Activated CD8-positive, alpha-beta T cell treated with anti-CD3 and anti-CD28 coated beads for 36 hours (primary cell): ENCODE data around the gene TMEM209. TPM values are rescaled to one million over a fixed set of nuclear protein-coding genes. Genes with fewer than 3 reads are reported as not detected.
"Not testable (repeated sequence)": the region's sequence is repeated elsewhere in the genome, so short reads cannot be mapped to it uniquely, and the experiment has no call there.

Experiments used
- ATAC-seq: fragments of 200-7000 bp; cut with Tn5 transposase; one replicate; pipeline ENCODE4 v1.10.0; 2021; ENCODE audit warnings: mild to moderate bottlenecking, moderate library complexity
- CTCF ChIA-PET: fragments of 350-600 bp; sonication (Branson Sonifier 250); formaldehyde crosslinking; loops from one replicate; lab custom pipeline; 2021; ENCODE audit warnings: antibody characterized with exemption; lab: Charles Lee
- POLR2A ChIA-PET: fragments of 350-600 bp; sonication (Branson Sonifier 250); formaldehyde crosslinking; loops from one replicate; lab custom pipeline; 2021; ENCODE audit warnings: antibody characterized with exemption; lab: Charles Lee
- DNase-seq: peaks from one replicate; pipeline ENCODE4 v3.0.0-alpha.2; 2020
- H3K27ac Mint-ChIP-seq: one replicate; pipeline ENCODE4 v1.8.0; 2021; ENCODE audit warnings: mild to moderate bottlenecking, mixed read lengths
- H3K27me3 Mint-ChIP-seq: one replicate; pipeline ENCODE4 v1.8.0; 2021; ENCODE audit warnings: mixed read lengths
- H3K36me3 Mint-ChIP-seq: one replicate; pipeline ENCODE4 v1.8.0; 2021; ENCODE audit warnings: low read depth, mixed read lengths
- H3K4me1 Mint-ChIP-seq: one replicate; pipeline ENCODE4 v1.8.0; 2021; ENCODE audit warnings: low read depth, mixed read lengths
- H3K4me3 Mint-ChIP-seq: one replicate; pipeline ENCODE4 v1.8.0; 2021; ENCODE audit warnings: mild to moderate bottlenecking, moderate library complexity, mixed read lengths
- H3K9me3 Mint-ChIP-seq: one replicate; pipeline ENCODE4 v1.8.0; 2021; ENCODE audit warnings: mixed read lengths
- intact Hi-C: fragments of 100-400 bp; cut with micrococcal nuclease; formaldehyde crosslinking; loops from one replicate; pipeline ENCODE4 v1.10.0; 2022
- total RNA-seq, 2 experiments: library from RNA; stranded (reverse); gene quantifications; one replicate each; pipeline ENCODE4 v1.2.3, GENCODE V29; 2021
- TF ChIP-seq, protein P1 (sequence below): fragments of 200-600 bp; IDR thresholded peaks from one replicate; pipeline ENCODE4 v1.8.0; 2022; ENCODE audit warnings: antibody characterized with exemption, mild to moderate bottlenecking

The TMEM209 gene
- total RNA-seq, 2 experiments from 2014 or later = 36.1 to 45.6 TPM

DNA sequence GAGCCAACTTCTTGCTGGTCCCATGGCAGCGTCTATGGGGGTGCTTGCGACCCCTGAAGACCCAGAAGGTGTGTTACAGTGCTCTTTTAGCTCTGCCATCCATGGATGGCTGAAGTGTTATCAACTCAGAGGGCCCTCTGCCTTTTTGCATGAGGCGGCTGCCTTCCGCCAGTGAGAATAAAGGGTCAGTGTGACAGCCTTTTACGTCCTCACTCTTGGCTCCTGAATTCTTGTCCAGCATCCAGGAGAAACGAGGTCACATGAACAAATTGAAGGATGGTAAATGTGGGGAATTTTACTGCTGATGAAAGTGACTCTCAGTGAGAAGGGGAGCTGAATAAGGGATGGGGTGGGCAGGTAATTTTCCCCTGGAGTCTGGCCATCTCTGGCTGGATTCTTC lies 26.6 kb upstream of the TMEM209 start:
- no peak for ATAC-seq
- intact Hi-C loops = no loop called here
- H3K36me3 Mint-ChIP-seq = no peaks in the 10 kb centered on the region
- no peaks in the 10 kb centered on the region for H3K27me3 Mint-ChIP-seq
- H3K4me1 Mint-ChIP-seq = no peaks in the 10 kb centered on the region
- H3K4me3 Mint-ChIP-seq = no peak overlapping the region
- H3K9me3 Mint-ChIP-seq = no peaks in the 10 kb centered on the region
- TF ChIP-seq, protein P1, sequence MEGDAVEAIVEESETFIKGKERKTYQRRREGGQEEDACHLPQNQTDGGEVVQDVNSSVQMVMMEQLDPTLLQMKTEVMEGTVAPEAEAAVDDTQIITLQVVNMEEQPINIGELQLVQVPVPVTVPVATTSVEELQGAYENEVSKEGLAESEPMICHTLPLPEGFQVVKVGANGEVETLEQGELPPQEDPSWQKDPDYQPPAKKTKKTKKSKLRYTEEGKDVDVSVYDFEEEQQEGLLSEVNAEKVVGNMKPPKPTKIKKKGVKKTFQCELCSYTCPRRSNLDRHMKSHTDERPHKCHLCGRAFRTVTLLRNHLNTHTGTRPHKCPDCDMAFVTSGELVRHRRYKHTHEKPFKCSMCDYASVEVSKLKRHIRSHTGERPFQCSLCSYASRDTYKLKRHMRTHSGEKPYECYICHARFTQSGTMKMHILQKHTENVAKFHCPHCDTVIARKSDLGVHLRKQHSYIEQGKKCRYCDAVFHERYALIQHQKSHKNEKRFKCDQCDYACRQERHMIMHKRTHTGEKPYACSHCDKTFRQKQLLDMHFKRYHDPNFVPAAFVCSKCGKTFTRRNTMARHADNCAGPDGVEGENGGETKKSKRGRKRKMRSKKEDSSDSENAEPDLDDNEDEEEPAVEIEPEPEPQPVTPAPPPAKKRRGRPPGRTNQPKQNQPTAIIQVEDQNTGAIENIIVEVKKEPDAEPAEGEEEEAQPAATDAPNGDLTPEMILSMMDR = no peak
- no peak overlapping the region for H3K27ac Mint-ChIP-seq
- DNase-seq = no peak
- POLR2A ChIA-PET = interaction anchor here (0.5 kb wide), 1 partner anchor 554 kb away, joined by 3 read pairs; no protein-coding TSS in a partner anchor
- CTCF ChIA-PET = no interaction called here

DNA sequence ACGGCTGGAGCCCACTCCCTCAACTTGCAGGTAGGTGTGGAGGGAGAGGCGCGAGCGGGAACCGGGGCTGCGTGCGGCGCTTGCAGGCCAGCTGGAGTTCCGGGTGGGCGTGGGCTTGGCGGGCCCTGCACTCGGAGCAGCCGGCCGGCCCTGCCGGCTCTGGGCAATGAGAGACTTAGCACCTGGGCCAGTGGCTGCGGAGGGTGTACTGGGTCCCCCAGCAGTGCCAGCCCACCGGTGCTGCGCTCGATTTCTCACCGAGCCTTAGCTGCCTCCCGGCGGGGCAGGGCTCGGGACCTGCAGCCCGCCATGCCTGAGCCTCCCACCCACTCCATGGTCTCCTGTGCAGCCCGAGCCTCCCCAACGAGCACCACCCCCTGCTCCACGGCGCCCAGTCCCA lies 24.8 kb upstream of the TMEM209 start:
- H3K4me3 Mint-ChIP-seq, POLR2A ChIA-PET, H3K9me3 Mint-ChIP-seq, H3K27ac Mint-ChIP-seq, H3K36me3 Mint-ChIP-seq, H3K4me1 Mint-ChIP-seq, CTCF ChIA-PET, intact Hi-C loops, H3K27me3 Mint-ChIP-seq, DNase-seq, ATAC-seq: not testable (repeated sequence)

DNA sequence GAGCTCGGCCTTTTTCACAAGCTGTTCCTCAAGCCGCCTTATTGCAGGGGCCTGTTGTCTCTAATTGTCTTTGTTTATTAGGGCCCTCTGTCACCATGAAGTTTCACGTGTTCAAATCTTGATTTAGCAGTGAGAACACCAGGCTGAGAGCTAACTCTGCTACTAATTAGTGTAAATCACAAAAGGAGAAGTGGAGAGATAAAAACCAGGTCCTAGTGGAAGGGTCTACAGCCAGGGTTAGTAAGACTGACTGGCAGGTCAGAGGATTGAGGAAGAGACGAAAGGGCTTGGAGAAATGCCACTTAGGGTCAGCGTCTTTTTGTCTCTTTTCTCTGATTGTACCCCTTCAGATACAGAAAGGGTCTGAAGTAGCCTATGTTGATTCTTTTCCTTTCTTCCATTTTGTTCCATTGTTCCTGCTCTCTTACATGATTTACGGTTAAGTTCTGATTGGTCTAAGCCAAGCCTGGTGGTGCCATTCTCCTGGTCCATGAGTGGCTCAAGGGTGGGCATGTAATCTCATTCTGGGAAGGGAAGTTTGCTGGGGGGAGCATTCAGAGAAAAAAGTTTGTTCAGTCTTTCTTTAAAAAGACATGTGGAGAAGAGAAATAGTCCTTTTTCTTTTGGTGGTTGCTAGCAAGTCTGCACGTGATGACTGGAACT lies 23.8 kb upstream of the TMEM209 start:
- TF ChIP-seq, protein P1 = no peak
- H3K27ac Mint-ChIP-seq = no peak overlapping the region
- ATAC-seq (no peak), DNase-seq (no peak)
- H3K27me3 Mint-ChIP-seq = no peaks in the 10 kb centered on the region
- H3K4me3 Mint-ChIP-seq = no peak overlapping the region
- no peaks in the 10 kb centered on the region for H3K4me1 Mint-ChIP-seq
- ChIA-PET POLR2A (interaction anchor here (0.6 kb wide), 1 partner anchor 138 kb away, joined by 3 read pairs; no protein-coding TSS in a partner anchor), CTCF (no interaction called here)
- intact Hi-C loops = no loop called here
- no peaks in the 10 kb centered on the region for H3K9me3 Mint-ChIP-seq
- no peaks in the 10 kb centered on the region for H3K36me3 Mint-ChIP-seq

DNA sequence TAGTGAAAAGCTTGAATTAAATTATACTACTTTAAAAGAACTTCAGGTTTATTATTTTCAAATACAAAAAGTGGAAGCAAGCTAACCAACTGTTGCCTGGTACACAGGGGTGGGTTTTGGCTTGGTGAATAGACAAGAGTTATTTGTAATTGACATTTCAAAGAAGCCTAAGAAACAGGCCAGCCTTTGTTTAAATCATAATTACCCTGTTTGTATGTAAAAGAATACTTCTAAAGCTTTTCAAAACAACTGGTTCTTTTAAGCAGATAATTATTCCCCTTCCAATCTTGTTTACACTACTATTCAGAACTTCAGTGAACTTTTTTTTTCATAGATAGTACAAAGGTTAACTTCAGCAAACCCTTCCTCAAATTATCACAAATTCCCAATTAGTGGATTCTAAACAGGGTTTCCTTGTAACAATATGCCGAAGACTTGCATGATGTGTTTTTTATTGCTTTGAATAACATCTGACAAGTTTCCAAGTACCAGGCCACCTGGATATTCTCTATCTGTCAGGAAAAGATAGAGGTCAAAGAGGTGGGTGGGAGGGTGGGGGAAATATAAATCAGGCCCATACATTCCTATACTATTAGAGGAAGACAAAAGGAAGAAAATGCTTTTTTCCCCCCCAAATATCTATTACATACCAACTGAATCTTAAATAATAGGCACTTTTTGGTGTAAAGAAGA lies 22.8 kb upstream of the TMEM209 start:
- ChIA-PET CTCF (no interaction called here), POLR2A (interaction anchor here (0.6 kb wide), 1 partner anchor 139 kb away, joined by 3 read pairs; no protein-coding TSS in a partner anchor)
- Mint-ChIP-seq H3K36me3 (no peaks in the 10 kb centered on the region), H3K27ac (no peak overlapping the region), H3K4me1 (no peaks in the 10 kb centered on the region), H3K9me3 (no peaks in the 10 kb centered on the region), H3K4me3 (no peak overlapping the region), H3K27me3 (no peaks in the 10 kb centered on the region)
- no peak for DNase-seq
- intact Hi-C loops = no loop called here
- ATAC-seq = no peak
- TF ChIP-seq, protein P1 = no peak

DNA sequence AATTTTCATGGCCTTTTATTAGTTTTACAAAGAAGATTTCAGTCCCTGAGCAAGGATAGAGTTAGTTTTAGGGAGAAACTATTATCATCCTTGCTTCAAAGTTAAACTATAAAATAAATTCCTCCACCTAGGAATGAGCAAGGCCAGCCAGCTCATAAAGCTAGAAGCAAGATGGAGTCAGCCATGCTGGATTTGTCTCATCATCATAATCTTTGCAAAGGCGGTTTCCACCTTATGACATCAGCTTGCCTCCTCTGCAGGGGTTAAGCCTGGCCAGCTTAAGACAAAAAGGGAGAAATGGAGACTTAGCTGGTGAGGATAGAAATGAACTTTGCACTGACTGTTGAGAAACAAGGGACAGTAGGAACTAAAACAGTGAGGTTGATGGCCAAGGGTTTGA lies 21.1 kb upstream of the TMEM209 start:
- Mint-ChIP-seq H3K9me3 (no peaks in the 10 kb centered on the region), H3K4me3 (no peak overlapping the region), H3K27me3 (no peaks in the 10 kb centered on the region), H3K4me1 (no peaks in the 10 kb centered on the region), H3K36me3 (no peaks in the 10 kb centered on the region), H3K27ac (no peak overlapping the region)
- ATAC-seq (no peak), DNase-seq (no peak)
- CTCF ChIA-PET = no interaction called here
- POLR2A ChIA-PET = no interaction called here
- intact Hi-C loops = no loop called here
- TF ChIP-seq, protein P1 = no peak

DNA sequence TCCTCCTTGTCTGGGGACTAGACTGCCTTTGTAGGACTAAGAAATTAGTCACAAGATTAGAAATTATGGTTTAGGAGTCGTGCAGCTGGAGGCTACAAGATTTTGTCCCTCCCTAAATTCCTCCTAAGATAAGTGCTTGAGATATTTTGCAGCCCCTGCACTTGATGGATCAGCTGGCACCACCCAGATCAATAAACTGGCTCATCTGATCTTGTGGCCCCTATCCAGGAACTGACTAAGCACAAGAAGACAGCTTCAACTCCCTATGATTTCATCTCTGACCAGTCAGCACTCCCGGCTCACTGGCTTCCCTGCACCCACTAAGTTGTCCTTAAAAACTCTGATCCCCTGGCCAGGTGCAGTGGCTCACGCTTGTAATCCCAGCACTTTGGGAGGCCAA lies 19.7 kb upstream of the TMEM209 start:
- intact Hi-C loops, H3K36me3 Mint-ChIP-seq, H3K27me3 Mint-ChIP-seq, H3K9me3 Mint-ChIP-seq, CTCF ChIA-PET, H3K4me3 Mint-ChIP-seq, H3K27ac Mint-ChIP-seq, H3K4me1 Mint-ChIP-seq, ATAC-seq, DNase-seq, POLR2A ChIA-PET: not testable (repeated sequence)
